LNCAP (cell line): Measurements from ENCODE around the gene ABCC10.

Experiments
- TF ChIP-seq, protein P1 (sequence below): fragments of 450-650 bp; IDR thresholded peaks from 2 replicates; pipeline ENCODE4 v1.5.1; 2017; ENCODE audit warnings: mild to moderate bottlenecking

Gene ABCC10

DNA sequence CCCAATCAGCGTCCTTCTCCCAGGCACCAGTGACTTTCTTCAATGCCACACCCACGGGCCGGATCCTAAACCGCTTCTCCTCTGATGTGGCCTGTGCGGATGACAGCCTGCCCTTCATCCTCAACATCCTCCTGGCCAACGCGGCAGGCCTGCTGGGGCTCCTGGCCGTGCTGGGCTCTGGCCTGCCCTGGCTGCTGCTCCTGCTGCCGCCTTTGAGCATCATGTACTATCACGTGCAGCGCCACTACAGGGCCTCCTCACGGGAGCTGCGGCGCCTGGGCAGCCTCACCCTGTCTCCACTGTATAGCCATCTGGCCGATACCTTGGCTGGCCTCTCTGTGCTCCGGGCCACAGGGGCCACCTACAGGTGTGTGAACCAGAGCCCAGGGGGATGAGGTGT, 18.2 kb downstream of the ABCC10 start:
- TF ChIP-seq, protein P1, sequence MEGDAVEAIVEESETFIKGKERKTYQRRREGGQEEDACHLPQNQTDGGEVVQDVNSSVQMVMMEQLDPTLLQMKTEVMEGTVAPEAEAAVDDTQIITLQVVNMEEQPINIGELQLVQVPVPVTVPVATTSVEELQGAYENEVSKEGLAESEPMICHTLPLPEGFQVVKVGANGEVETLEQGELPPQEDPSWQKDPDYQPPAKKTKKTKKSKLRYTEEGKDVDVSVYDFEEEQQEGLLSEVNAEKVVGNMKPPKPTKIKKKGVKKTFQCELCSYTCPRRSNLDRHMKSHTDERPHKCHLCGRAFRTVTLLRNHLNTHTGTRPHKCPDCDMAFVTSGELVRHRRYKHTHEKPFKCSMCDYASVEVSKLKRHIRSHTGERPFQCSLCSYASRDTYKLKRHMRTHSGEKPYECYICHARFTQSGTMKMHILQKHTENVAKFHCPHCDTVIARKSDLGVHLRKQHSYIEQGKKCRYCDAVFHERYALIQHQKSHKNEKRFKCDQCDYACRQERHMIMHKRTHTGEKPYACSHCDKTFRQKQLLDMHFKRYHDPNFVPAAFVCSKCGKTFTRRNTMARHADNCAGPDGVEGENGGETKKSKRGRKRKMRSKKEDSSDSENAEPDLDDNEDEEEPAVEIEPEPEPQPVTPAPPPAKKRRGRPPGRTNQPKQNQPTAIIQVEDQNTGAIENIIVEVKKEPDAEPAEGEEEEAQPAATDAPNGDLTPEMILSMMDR = no peak

DNA sequence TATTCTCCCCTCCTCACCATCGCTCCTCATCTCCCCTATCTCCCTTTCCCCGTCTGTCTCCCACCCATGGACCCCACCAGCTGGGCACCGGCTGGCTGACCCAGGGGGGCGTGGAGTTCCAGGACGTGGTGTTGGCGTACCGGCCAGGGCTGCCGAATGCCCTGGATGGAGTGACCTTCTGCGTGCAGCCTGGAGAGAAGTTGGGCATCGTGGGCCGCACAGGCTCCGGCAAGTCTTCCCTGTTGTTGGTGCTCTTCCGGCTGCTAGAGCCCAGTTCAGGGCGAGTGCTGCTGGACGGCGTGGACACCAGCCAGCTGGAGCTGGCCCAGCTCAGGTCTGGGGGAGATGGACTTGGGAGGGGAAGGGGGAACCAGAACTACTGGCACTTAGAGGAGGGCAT, 20.3 kb downstream of the ABCC10 start:
- TF ChIP-seq, protein P1 = no peak

DNA sequence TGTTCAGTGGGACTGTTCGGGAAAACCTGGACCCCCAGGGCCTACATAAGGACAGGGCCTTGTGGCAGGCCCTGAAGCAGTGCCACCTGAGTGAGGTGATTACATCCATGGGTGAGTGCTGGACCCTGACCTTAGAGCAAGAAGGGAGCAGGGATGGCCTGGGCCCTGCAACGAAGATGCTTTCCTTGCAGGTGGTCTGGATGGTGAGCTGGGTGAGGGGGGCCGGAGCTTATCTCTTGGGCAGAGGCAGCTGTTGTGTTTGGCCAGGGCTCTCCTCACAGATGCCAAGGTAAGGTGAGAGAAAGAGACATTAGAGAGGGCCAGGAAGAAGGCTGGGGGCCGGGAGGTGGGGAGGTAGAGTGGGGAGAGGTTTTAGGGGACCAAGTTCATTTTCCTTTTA, 21.6 kb downstream of the ABCC10 start:
- TF ChIP-seq, protein P1 = no peak

DNA sequence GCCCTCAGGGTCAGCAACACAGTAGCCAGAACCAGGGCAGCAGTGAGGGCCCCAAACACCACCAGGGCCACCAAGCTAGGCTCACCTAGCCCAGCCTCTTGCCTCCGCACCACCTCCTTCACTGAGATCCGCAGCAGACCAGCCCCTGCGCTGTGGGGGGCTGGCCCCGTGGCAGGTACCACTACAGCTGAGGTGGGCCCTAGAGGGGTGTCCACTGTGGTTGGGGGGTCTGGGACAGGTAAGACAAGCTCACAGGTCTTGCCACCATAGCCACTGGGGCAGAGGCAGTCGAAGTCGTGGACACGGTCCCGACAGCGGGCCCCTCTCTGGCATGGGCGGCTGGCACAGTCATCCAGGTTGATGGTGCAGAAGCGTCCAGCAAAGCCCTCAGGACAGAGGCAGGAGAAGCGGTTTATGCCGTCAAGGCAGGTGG, 23.4 kb downstream of the ABCC10 start:
- TF ChIP-seq, protein P1 = no peak

DNA sequence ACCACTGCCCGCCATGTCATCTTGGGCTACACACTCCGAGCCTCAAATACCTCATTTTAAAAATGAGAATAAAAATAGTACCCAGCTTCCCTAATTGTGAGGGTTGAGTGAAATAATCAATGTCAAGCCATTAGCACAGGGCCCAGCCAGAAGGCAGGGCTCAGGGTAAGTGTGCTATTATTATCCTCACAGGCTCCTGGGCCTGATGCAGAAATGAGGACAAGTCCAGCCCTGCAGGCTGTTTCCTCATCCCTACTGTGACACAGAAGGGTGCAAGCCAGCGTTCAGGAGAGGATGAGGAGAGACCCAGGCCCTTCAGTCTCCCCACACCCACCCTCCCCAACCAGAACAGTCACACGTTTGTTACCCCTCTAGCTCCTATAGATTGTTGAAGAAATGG, 24.0 kb downstream of the ABCC10 start:
- TF ChIP-seq, protein P1 = no peak

DNA sequence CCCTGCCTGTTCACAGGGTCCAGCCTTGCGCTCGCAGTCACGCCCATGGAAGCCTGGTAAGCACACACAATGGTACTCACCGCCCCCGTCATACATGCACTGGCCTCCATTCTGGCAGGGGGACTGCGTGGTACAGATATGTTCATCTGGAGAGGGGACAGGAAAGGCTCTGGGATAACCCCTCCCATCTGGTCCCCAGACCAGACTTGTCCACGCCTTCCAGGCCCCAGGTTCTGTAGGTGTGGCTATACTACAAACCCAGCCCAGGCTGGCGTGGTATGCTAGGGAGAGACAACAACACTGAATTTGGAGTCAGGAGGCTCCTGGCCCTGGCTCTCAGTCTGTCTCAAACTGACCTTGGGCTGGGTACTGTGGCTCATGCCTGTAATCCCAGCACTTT, 24.6 kb downstream of the ABCC10 start:
- TF ChIP-seq, protein P1 = no peak

DNA sequence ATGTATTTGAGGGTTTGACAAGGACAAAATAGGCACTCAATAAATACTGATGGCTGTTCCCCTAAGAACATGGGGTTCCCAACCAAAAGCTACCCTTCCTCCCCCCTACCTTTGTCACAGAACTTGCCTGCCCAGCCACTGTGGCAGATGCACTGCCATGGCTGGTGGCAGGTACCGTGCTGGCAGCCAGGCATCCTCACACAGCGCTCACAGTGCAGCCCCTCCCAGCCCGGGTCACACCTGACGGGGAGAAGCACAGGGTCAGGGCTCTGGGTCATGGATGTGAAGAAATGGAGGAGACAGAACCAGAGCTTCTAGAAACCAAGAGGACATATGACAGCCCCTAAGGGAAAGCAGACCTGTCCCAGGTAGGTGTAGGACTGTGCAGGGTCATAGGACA, 25.6 kb downstream of the ABCC10 start:
- TF ChIP-seq, protein P1 = no peak

DNA sequence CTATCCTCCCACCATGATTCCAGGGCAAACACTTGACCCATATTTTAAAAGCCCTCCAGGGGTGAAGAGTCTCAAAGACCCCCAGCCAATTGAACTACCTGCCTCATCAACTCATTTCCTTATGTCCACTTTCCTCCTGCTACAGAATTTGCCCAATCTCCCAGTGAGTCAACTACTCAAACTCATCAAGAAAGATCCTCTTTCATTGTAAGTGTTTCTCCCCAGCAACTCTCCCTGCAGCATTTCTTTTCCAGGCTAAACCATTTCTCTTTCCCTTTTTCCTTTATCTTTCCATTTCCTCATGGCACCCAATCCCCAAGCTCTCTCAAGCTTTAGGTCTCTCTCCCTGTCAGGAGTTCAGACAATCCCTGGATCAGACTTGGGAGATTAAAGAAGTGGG, 26.5 kb downstream of the ABCC10 start:
- TF ChIP-seq, protein P1 = no peak
